ENCODE measurements around the gene CCNT1.
"Not testable (repeated sequence)": the region's sequence is repeated elsewhere in the genome, so short reads cannot be mapped to it uniquely, and the experiment has no call there.

GRCh38 chr12:48719002-48719401 is 2.5 kb upstream of the CCNT1 start:
- not testable (repeated sequence) for TF ChIP-seq POLR2A, POLR2AphosphoS5, POU2F2 (IDR thresholded peaks at IDR 0.05; ENCODE audit: low read depth, low read length)

All from GM12891 (cell line).